Ishikawa (cell line): ENCODE results near the gene NR2C2AP.

Experiments used
- CEBPB ChIP-seq: IDR thresholded peaks from 2 replicates; pipeline ENCODE4 v1.6.1; 2012
- CREB1 ChIP-seq: IDR thresholded peaks from 2 replicates; pipeline ENCODE4 v1.6.1; 2012; ENCODE audit warnings: low read depth
- EGR1 ChIP-seq: IDR thresholded peaks from 2 replicates; pipeline ENCODE4 v1.6.1; 2012
- EP300 ChIP-seq: IDR thresholded peaks from 2 replicates; pipeline ENCODE4 v1.6.1; 2012; ENCODE audit warnings: borderline replicate concordance
- FOXM1 ChIP-seq: IDR thresholded peaks from 2 replicates; pipeline ENCODE4 v1.6.1; 2012; ENCODE audit warnings: low read depth, borderline replicate concordance
- RAD21 ChIP-seq: IDR thresholded peaks from 2 replicates; pipeline ENCODE4 v1.6.1; 2012; ENCODE audit warnings: low read depth
- REST ChIP-seq: IDR thresholded peaks from 2 replicates; pipeline ENCODE4 v1.6.1; 2012; ENCODE audit warnings: low read depth, mild to moderate bottlenecking
- TAF1 ChIP-seq: IDR thresholded peaks from 2 replicates; pipeline ENCODE4 v1.6.1; 2012; ENCODE audit warnings: low read depth, mild to moderate bottlenecking
- TCF12 ChIP-seq: IDR thresholded peaks from 2 replicates; pipeline ENCODE4 v1.6.1; 2012; ENCODE audit warnings: low read depth
- YY1 ChIP-seq: IDR thresholded peaks from 2 replicates; pipeline ENCODE4 v1.6.1; 2012; ENCODE audit warnings: low read depth
- ZBTB7A ChIP-seq: IDR thresholded peaks from 2 replicates; pipeline ENCODE4 v1.6.1; 2012; ENCODE audit warnings: low read depth
- TF ChIP-seq, protein P1 (sequence below): IDR thresholded peaks from 2 replicates; pipeline ENCODE4 v1.6.1; 2012
- TF ChIP-seq, protein P2 (sequence below): IDR thresholded peaks from 2 replicates; pipeline ENCODE4 v1.6.1; 2012

- TF ChIP-seq ZBTB7A (peak; percentile 68; the same call in 1 of the 2 replicates), CEBPB (no peak), REST (peak; percentile 97), RAD21 (no peak), FOXM1 (no peak), TAF1 (no peak), CREB1 (no peak), EP300 (no peak), YY1 (no peak), EGR1 (no peak), TCF12 (no peak)
- TF ChIP-seq, protein P1, sequence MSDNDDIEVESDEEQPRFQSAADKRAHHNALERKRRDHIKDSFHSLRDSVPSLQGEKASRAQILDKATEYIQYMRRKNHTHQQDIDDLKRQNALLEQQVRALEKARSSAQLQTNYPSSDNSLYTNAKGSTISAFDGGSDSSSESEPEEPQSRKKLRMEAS: peak; percentile 57; the same call in 1 of the 2 replicates
- TF ChIP-seq, protein P2, sequence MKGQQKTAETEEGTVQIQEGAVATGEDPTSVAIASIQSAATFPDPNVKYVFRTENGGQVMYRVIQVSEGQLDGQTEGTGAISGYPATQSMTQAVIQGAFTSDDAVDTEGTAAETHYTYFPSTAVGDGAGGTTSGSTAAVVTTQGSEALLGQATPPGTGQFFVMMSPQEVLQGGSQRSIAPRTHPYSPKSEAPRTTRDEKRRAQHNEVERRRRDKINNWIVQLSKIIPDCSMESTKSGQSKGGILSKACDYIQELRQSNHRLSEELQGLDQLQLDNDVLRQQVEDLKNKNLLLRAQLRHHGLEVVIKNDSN: no peak
Observed at GRCh38 chr19:19214892-19215291, 11.7 kb upstream of the NR2C2AP start.
